ENCODE results near the gene CDK17. TPM values are rescaled to one million over a fixed set of nuclear protein-coding genes. Genes with fewer than 3 reads are reported as not detected.

Gene CDK17
- total and polyA plus RNA-seq, 11 donors = 6.7 to 31.7 (median 22.9) TPM

DNA sequence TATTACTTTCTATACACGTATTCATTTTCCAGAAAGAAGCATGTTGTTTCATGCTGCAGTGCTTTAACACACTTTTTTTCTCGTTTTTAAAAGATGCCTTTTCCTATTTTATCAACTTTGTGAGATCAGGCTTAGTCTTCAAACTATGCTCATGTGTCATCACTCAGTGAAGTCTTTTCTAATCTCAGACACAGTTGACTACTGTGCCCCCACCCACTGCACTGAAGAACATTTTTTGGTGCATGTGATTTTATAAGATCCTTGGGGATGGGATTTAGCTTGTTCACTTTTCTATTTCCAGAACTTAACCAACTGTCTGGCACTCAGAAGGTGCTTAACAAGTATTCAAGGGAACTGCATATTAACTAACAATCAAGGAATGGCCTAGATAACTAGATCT is 85.5 kb downstream of the CDK17 start:
- ATAC-seq (peak in 1 of 4 donors; percentile 46), DNase-seq (no peak)
- Histone ChIP-seq H3K27ac (peak overlapping the region in 1 of 12 donors; percentile 4), H3K36me3 (peaks cover 0 to 34% (median 12%) of the 10 kb centered on the region in 9 donors), H3K27me3 (no peaks in the 10 kb centered on the region), H3K4me1 (peaks cover 0 to 15% (median 5%) of the 10 kb centered on the region in 12 donors), H3K9me3 (peaks cover 0 to 3% (median 0%) of the 10 kb centered on the region in 12 donors), H3K4me3 (no peak overlapping the region)
- intact Hi-C loops (cut with DNase I) = loop anchor here in 1 of 10 donors (5.0 kb wide), 1 partner anchor 83 kb away; no protein-coding TSS in a partner anchor
- TF ChIP-seq, protein P1, sequence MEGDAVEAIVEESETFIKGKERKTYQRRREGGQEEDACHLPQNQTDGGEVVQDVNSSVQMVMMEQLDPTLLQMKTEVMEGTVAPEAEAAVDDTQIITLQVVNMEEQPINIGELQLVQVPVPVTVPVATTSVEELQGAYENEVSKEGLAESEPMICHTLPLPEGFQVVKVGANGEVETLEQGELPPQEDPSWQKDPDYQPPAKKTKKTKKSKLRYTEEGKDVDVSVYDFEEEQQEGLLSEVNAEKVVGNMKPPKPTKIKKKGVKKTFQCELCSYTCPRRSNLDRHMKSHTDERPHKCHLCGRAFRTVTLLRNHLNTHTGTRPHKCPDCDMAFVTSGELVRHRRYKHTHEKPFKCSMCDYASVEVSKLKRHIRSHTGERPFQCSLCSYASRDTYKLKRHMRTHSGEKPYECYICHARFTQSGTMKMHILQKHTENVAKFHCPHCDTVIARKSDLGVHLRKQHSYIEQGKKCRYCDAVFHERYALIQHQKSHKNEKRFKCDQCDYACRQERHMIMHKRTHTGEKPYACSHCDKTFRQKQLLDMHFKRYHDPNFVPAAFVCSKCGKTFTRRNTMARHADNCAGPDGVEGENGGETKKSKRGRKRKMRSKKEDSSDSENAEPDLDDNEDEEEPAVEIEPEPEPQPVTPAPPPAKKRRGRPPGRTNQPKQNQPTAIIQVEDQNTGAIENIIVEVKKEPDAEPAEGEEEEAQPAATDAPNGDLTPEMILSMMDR (IDR thresholded peaks at IDR 0.05) = no peak
- TF ChIP-seq POLR2A (IDR thresholded peaks at IDR 0.05) = no peak
- whole genome bisulfite sequencing, 4 donors = 44 to 57% (median 56%) methylated on average over 2 of the region's 2 CpGs

DNA sequence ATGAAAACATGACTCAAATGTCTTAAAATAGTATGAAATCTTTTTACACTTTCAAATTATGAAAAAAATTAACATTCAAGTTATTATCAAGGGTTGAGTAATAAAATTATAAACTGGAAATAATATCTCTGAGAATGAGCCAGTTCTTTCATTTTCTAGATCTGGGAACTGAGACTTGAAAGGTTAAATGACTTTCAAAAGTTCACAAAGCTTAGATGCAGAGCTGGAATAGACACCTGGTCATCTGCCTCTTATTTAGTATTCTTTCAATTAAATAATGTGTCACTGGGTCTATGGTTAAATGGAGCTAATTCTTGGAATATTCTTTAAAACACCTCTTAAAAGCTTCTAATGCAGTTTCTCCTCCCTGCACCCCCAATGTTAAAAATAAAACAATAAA is 86.6 kb downstream of the CDK17 start:
- Histone ChIP-seq H3K9me3 (peaks cover 0 to 3% (median 0%) of the 10 kb centered on the region in 12 donors), H3K27me3 (no peaks in the 10 kb centered on the region), H3K36me3 (peaks cover 0 to 36% (median 13%) of the 10 kb centered on the region in 9 donors), H3K4me3 (no peak overlapping the region), H3K4me1 (peaks cover 0 to 15% (median 5%) of the 10 kb centered on the region in 12 donors), H3K27ac (peak overlapping the region in 1 of 12 donors; percentile 4)
- ATAC-seq (no peak), DNase-seq (no peak)
- intact Hi-C loops (cut with DNase I) = loop anchor here in 1 of 10 donors (5.0 kb wide), 1 partner anchor 84 kb away; no protein-coding TSS in a partner anchor
- TF ChIP-seq, protein P1 (IDR thresholded peaks at IDR 0.05) = no peak
- no peak for TF ChIP-seq POLR2A (IDR thresholded peaks at IDR 0.05)

DNA sequence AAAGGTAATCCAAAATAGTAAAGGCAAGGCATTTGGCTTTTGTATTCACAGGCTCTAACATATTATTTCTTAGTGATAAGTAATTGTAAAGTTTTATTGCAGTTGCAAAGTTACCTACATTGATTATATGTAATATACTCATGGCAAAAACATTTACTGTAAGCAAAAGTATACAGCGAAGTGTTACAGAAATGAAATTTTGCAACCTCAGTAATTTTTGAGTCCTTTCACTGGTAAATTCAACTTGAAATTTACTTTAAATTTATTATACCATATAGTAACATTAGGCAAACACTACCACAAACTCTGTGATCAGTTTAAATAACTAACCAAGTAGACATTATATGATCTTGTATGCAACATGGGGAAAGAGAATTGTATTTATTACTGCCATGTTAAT is 89.0 kb downstream of the CDK17 start:
- Histone ChIP-seq H3K27ac (no peak overlapping the region), H3K4me3 (no peak overlapping the region), H3K27me3 (no peaks in the 10 kb centered on the region), H3K4me1 (peaks cover 0 to 15% (median 5%) of the 10 kb centered on the region in 12 donors), H3K9me3 (no peaks in the 10 kb centered on the region), H3K36me3 (peaks cover 0 to 36% (median 13%) of the 10 kb centered on the region in 9 donors)
- 93 to 100% (median 99%) methylated on average over 1 of the region's 1 CpG for WGBS, 4 donors
- intact Hi-C loops (cut with DNase I) = loop anchor here in 1 of 10 donors (5.0 kb wide), 1 partner anchor 86 kb away; no protein-coding TSS in a partner anchor
- no peak for TF ChIP-seq POLR2A (IDR thresholded peaks at IDR 0.05)
- TF ChIP-seq, protein P1 (IDR thresholded peaks at IDR 0.05) = no peak
- no peak for ATAC-seq
- DNase-seq = no peak

DNA sequence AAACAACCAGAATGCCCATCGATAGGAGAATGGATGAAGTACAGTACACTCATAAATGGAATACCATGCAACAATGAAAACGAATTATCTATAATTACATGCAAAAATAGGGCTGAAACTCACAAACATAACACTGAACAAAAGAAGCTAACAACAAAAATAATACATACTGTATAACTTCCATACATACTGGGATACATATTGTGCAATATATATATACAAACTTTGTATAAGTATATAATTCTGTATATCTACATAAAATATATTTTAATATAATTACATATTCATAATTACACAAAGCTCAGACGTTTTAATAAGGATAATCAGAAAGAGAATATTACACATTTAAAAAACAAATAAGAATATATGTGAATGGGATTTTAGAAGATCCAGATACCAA is 90.2 kb downstream of the CDK17 start:
- Histone ChIP-seq H3K4me1 (peaks cover 0 to 15% (median 5%) of the 10 kb centered on the region in 12 donors), H3K4me3 (no peak overlapping the region), H3K27me3 (no peaks in the 10 kb centered on the region), H3K36me3 (peaks cover 0 to 36% (median 13%) of the 10 kb centered on the region in 9 donors), H3K27ac (no peak overlapping the region), H3K9me3 (no peaks in the 10 kb centered on the region)
- 91 to 93% (median 92%) methylated on average over 3 of the region's 3 CpGs for WGBS, 4 donors
- ATAC-seq (no peak), DNase-seq (no peak)
- intact Hi-C loops (cut with DNase I) = loop anchor here in 1 of 10 donors (5.0 kb wide), 1 partner anchor 87 kb away; no protein-coding TSS in a partner anchor
- TF ChIP-seq POLR2A (IDR thresholded peaks at IDR 0.05) = no peak
- TF ChIP-seq, protein P1 (IDR thresholded peaks at IDR 0.05) = no peak
